Measurements from ENCODE around the gene MYO18A. TPM values are rescaled to one million over a fixed set of nuclear protein-coding genes. Genes with fewer than 3 reads are reported as not detected.

The MYO18A gene
- total RNA-seq, 1 donor from 2014 or later, result 109 TPM

DNA sequence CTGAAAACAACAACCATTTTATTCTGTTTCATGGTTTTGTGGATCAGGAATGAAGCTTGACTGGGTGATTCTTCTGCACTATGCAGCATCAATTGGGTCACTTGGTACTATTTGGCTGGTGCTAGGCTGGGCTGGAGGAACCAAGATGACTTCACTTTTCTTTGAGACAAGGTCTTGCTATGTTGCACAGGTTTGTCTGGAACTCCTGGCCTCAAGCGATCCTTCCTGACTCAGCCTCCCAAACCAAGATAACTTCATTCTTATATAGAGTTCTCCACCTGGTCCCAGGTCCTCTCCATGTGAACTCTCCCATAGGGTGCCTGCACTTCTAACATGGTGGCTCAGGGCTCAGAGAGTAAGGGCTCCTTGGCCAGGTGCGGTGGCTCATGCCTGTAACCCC, 139.1 kb downstream of the MYO18A start:
- ATAC-seq, result no peak

GRCh38 chr17:29039764-29040598, 140.2 kb downstream of the MYO18A start:
- ATAC-seq (no peak), DNase-seq (ENCODE audit: low spot score) (no peak)

More for the DNA sequence above, 139.1 kb downstream of the MYO18A start:
- DNase-seq (ENCODE audit: low spot score), result no peak

- no peak for ATAC-seq
- DNase-seq (ENCODE audit: low spot score), result no peak
Observed at GRCh38 chr17:29038085-29038795, 142.0 kb downstream of the MYO18A start.

GRCh38 chr17:29037739-29038084, 142.5 kb downstream of the MYO18A start:
- no peak for ATAC-seq
- DNase-seq (ENCODE audit: low spot score), result no peak

DNA sequence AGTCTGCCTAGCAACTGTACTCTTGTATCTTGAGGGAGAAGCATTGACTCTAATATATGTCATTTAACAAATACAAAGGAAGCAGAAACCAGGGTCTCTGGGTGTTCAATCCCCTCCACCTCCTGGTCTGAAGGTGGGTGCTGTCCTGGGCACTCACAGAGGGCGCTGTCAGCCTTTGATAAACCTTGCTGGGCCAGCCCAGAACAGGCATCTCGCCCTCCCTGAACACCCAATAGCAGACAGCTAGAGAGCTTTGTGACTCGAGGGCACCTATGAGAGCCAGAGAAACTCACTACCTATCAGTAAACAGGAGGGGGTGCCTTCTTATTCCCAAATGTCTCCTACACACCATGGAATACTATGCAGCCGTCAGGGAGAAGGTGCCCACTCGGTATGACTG, 143.6 kb downstream of the MYO18A start:
- DNase-seq (ENCODE audit: low spot score) (no peak), ATAC-seq (no peak)

- DNase-seq (ENCODE audit: low spot score) (no peak), ATAC-seq (no peak)
Observed at GRCh38 chr17:29034510-29034909, 145.7 kb downstream of the MYO18A start.

DNA sequence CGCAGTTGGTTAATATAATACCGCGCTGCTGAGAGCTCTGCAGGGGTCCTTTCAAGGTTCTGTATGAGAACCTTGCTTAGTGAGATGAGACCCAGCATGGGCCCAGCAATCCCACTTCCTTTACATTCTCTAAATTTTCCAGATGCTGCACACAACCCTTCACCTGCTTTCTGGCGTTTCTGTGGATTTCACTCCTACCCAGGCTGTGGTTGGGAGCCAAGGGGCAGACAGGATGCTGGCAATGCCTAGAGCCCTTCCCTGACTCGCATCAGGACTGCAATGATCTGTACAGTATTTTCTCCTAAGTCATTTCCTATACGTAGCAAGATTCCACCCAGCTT, 147.4 kb downstream of the MYO18A start:
- DNase-seq (ENCODE audit: low spot score), result no peak
- ATAC-seq, result no peak

DNA sequence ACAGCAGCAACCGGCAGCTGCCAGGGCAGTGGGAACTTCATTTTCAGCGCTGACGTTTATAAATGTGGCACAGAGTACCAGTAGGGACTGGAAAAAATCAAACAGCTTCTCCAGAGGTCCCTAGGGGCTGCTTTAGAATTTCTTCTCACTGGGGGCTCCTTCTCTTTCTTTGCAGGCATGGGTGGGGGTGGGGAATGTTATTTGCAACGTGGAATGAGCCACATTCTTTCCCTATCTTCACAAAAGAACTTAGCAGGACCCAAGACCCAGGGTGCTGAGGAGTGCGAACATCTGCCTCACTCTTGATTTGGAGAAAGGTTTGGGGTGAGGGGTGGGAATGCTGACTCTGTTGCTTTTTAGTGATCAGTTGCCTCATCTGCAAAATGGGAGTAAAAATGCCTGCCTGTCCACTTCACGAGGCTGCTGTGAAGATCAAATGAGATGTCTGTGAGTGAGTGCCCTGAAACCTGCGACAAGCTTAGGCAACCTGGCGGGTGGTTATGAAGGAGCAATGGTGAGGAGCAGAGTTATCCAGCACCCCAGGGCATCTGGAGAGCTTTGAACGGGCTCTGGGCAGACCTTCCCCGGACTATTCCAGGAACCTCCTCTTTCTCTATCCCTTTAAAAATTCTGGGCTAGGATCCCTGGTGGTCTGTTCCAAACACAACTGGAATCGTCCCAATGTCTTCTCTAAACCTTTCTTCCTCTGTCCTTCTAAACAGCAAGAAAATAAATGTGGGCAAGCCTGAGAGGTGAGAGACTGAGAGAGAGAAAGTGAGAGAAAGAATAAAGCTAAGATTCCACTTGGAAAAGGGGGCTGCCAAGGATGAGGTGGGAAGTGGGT, 148.0 kb downstream of the MYO18A start:
- no peak for ATAC-seq
- no peak for DNase-seq (ENCODE audit: low spot score)

DNA sequence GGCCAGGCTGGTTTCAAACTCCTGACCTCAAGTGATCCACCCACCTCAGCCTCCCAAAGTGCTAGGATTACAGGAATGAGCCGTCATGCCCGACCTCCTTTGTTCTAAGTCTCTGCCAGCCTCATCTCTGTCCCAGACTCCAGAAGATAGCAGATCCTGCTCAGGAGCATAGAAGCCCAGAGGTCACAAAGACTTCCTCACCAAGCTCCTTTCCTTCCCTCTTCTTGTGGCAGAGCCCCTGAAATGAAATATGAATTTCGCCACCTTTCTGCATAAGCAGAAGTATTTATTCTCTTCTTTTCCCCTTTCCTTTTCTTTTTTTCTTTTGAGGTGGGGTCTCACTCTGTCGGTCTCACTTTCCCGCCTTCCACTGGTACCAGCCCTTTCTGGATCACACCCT, 148.7 kb downstream of the MYO18A start:
- DNase-seq (ENCODE audit: low spot score) (no peak), ATAC-seq (no peak)

GRCh38 chr17:29024316-29024952, 155.8 kb downstream of the MYO18A start:
- DNase-seq (ENCODE audit: low spot score), result no peak
- no peak for ATAC-seq

- no peak for DNase-seq (ENCODE audit: low spot score)
- no peak for ATAC-seq
Observed at GRCh38 chr17:29022074-29022473, 158.1 kb downstream of the MYO18A start.

- DNase-seq (ENCODE audit: low spot score), result no peak
- ATAC-seq, result no peak
Observed at GRCh38 chr17:29021226-29021625, 159.0 kb downstream of the MYO18A start.

Other genes starting within 250 kb of the MYO18A start
- gene PHF12, start 228.9 kb downstream of the MYO18A start, total RNA-seq, result 15.2 TPM
- not detected for gene SEZ6, start 174.4 kb downstream of the MYO18A start, total RNA-seq
- 324 TPM for gene PIPOX, start 137.3 kb downstream of the MYO18A start, total RNA-seq
- gene CRYBA1, start 66.5 kb upstream of the MYO18A start, total RNA-seq, result not detected
- gene NUFIP2, start 113.8 kb upstream of the MYO18A start, total RNA-seq, result 16.4 TPM
- gene TAOK1, start 210.0 kb upstream of the MYO18A start, total RNA-seq, result 20.9 TPM